GM12891 (cell line): ENCODE results near the gene SERTAD4.

Source experiments
- POLR2A ChIP-seq: IDR thresholded peaks from 2 replicates; pipeline ENCODE4 v1.6.1; 2011; ENCODE audit warnings: low read depth, low read length, control low read depth
- POLR2AphosphoS5 ChIP-seq: IDR thresholded peaks from 2 replicates; pipeline ENCODE4 v1.6.1; 2011; ENCODE audit warnings: low read depth, low read length, control low read depth
- TAF1 ChIP-seq: IDR thresholded peaks from 2 replicates; pipeline ENCODE4 v1.6.1; 2011; ENCODE audit warnings: low read depth, low read length, control low read depth

- TF ChIP-seq POLR2AphosphoS5 = no peak
- no peak for TF ChIP-seq POLR2A
- TF ChIP-seq TAF1 = no peak
These were observed 8.5 kb downstream of the SERTAD4 start for GRCh38 chr1:210241121-210241520.
